Measurements from ENCODE around the gene NQO2.

DNA sequence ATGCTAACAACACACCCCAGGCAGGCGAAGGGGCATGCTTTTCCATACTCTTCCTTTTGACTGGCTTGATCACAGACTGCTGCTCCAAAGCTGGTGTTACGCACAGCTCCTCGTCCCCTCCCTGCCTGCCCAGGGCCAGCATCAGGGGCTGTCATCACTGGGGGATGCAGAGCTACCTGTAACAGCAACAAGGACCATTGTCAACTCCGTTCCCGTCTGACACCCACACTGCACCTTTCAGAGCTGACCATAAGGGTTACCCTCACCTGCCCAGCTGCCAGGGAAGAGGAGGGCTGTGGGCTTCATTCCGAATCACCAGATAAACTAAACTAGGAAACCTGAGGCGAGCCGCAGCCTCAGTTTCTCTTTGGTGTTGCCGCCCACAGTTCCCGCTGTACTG lies 15.4 kb downstream of the NQO2 start:
- TF ChIP-seq POLR2A (IDR thresholded peaks at IDR 0.05), result no peak
- TF ChIP-seq, protein P1, sequence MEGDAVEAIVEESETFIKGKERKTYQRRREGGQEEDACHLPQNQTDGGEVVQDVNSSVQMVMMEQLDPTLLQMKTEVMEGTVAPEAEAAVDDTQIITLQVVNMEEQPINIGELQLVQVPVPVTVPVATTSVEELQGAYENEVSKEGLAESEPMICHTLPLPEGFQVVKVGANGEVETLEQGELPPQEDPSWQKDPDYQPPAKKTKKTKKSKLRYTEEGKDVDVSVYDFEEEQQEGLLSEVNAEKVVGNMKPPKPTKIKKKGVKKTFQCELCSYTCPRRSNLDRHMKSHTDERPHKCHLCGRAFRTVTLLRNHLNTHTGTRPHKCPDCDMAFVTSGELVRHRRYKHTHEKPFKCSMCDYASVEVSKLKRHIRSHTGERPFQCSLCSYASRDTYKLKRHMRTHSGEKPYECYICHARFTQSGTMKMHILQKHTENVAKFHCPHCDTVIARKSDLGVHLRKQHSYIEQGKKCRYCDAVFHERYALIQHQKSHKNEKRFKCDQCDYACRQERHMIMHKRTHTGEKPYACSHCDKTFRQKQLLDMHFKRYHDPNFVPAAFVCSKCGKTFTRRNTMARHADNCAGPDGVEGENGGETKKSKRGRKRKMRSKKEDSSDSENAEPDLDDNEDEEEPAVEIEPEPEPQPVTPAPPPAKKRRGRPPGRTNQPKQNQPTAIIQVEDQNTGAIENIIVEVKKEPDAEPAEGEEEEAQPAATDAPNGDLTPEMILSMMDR (IDR thresholded peaks at IDR 0.05), result no peak

Measured in lower leg skin (tissue), 3 donors.